GM18861 (cell line): ENCODE measurements around the gene LAMC1.

ENCODE experiments used
- ATAC-seq: cut with Tn5 transposase; IDR thresholded peaks from one replicate; pipeline ENCODE4 v1.9.1; 2021; ENCODE audit not compliant: unreplicated experiment

Gene LAMC1

DNA sequence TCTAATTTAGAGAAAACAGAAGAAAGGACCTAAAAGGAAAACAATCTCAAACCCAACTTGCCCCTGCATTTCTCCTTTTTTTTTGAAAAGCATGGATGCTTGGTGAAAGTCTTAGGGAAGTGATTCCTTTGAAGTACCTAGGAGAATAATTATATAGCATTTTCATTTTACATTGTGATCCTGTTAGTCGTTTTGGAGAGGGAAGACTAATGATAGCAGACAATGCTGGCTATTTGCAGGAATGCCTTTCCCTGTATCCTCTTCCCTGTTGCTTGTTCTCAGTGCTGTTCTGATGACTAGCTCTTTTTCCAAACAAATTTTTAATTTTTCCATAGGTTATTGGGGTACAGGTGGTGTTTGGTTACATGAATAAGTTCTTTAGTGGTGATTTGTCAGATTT, 53.9 kb downstream of the LAMC1 start:
- no peak for ATAC-seq

DNA sequence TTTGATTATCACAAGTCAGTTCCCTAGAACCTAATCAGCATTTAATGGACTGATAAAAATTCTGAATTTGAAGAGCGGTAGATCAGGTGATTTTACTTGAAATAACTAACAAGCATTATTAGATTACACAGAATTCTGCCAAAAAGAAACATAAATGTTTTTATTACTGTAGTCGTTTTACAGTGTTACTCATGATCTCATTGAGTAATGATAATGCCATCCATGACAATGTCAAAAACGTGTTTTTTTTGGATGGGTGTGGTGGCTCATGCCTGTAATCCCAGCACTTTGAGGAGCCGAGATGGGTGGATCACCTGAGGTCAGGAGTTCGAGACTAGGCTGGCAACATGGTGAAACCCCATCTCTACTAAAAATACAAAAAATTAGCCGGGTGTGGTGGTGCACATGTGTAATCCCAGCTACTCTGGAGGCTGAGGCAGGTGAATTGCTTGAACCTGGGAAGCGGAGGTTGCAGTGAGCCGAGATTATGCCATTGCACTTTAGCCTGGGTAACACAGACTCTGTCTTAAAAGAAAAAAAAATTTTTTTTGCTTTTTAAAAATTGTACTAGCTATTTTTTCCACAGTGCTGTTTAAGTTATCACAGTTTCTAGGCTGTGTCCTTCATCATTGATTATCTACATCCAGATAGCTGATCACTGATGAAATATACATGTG, 56.6 kb downstream of the LAMC1 start:
- no peak for ATAC-seq

DNA sequence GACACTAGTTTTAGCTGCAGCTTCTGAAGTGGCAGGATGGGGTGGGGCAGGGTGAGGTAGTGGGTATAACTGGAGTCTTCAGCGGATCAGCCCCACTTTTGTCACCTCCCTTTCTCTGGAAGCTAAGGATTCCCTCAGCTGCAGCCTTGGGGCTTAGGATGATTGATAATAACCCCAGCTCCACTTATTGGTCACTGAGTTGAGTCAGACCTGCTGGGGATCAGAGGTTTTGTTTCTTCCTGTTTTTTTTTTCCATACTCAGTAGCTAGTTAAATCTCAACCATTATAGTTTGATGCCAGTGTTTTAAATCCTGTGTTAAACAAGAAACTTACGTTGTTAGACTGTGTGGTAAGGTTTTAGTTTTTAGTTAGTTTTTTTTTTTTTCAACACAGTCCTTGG, 57.2 kb downstream of the LAMC1 start:
- ATAC-seq, result no peak

DNA sequence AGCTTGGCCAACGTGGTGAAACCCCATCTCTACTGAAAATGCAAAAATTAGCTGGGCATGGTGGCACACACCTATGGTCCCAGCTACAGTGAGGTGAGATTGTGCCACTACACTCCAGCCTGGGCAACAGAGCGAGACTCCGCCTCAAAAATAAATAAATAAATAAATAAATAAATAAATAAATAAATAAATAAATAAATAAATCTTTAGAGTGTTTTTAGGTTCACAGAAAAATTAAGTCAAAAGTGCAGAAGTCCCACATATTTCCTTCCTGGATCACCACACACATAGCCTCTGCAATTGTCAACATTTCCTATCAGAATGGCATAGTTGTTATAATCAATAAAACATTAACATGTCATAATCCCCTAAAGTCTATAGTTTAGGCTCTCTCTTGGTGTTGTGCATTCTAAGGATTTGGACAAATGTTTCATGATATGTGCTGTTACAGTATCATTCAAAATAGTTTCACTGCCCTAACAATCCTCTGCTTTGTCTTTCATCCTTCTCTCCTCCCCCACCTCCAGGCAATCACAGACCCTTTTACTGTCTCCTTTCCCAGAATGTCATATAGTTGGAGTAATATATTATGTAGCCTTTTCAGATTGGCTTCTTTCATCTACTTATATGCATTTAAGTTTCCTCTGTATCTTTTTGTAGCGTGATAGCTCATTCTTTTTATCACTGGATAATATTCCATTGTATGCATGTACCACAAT, 58.3 kb downstream of the LAMC1 start:
- ATAC-seq, result no peak

DNA sequence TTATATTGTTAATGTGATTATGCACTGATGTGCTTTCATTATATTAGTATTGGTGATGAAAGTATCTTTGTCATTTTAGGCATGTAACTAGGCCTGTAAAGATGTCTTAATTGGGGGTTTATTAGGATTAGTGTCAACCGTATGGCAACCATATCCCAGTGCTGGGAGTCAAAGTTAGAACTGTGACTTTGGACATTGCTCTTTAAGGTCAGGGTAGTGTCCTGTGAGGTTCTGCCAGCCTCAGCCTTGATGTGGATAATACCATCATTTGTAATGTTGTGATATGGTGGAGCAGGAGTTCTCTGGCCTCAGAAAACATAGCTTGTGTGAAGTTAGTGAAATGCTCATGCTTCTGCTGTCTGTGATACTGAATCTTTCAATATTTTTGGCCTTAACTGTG, 59.4 kb downstream of the LAMC1 start:
- no peak for ATAC-seq

DNA sequence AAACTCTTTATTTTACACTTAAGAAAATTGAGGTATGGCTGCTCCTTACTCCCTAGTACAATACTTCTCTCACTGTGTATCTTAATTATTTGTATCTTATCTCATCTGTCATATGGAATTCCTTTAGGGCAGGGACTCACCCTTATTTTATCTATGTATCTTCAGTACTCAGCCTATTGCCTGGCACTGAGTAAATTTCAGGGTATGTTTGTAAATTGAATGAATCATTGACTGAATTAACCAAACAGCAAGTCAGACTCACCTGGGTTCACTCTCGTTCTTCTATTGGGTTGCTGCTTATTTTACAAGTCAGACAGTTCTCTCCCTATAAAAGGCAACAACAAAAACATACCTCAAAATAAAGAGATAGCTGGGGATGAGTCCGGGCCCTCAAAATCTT, 63.8 kb downstream of the LAMC1 start:
- ATAC-seq, result no peak

DNA sequence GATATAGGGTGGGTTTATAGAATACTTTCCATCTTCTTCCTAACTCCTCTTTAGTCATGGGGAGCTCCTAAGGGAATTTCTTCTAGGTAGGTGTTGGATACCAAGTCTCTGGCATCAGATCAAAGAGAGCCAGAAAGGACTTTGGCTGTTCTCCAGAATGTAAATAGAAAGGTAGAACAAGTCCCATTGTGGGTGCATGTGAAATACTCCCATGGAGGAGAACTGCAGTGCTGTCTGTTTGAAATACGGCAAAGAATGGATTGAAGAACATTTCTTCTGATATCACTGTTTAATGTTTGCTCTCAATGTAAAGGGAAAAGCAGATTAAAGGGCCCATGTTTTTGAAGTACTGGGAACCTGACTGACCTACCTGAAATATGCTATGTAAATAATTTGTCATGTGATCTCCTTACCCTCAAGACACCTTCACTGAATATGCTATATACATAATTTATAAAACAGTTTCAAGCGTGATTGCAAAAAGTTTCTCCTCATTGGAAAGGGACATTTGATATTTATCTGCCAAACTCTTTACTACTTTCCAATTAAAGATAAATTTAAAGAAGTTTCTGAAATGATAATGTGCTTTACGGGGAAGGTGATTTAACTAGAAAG, 65.9 kb downstream of the LAMC1 start:
- no peak for ATAC-seq

DNA sequence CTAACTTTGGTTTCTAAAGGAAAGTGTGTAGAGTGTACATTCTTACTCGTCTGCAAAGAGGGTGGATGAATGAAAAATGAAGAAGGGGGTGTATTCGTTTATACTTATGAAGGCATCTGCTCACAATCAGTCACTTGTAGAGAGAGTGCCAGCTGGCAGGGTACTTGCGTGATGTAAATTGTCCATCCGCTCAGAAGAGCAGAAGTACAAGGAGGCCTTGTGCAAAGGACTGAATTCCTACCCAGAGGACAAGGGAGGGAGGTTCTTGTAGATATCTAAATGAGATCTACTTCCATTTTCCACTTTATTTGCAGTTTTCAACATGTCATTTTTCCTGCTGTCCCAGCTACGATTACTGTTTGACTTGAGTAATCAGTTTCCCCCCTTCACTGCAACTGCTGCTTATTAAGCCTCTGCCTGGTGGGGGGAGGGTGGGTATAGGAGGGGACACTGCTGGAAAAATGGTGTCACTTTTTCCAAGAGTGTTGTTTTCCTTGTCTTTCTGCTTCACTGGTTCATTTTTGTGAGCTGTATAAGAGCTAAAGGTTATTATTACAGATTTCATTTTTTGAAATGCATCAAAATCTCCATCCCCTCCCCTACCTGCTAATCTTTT, 67.3 kb downstream of the LAMC1 start:
- ATAC-seq, result no peak

DNA sequence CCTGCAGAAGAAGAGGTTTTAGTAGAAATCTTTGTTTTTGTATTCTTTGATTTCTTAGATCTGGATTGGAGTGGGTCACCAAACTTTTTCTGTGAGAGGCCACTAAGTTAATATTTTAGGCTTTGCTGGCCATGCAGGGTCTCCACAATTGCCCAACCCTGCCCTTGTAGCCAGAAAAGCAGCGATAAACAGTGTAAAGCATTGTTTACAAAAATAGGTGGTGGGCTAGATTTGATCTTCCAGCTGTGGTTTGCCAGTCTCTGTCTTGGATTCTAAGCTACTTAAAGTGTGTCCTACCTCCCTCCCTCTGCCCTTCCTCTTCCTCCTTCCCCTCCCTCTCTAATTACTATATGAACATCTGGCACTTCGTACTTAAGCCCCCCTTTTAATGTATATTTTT, 68.0 kb downstream of the LAMC1 start:
- ATAC-seq, result no peak

DNA sequence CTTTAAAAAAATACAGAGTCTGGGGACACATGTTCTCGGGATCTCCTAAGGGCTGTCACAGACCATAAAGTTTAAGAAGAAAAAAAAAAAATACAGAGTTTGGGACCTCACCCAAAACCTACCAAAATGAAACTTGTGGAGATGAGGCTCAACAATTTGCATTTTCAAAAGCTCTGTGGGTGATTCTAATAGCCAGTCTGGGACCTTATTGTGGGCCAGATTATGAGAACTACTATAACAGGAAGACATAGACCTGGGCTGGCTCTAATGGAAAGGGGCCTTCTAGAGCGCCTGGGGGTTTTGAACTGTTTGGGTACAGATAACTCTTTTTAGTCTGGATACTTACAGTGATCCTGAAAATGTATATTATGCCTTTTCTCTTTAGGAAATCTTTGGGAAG, 69.1 kb downstream of the LAMC1 start:
- ATAC-seq, result no peak

DNA sequence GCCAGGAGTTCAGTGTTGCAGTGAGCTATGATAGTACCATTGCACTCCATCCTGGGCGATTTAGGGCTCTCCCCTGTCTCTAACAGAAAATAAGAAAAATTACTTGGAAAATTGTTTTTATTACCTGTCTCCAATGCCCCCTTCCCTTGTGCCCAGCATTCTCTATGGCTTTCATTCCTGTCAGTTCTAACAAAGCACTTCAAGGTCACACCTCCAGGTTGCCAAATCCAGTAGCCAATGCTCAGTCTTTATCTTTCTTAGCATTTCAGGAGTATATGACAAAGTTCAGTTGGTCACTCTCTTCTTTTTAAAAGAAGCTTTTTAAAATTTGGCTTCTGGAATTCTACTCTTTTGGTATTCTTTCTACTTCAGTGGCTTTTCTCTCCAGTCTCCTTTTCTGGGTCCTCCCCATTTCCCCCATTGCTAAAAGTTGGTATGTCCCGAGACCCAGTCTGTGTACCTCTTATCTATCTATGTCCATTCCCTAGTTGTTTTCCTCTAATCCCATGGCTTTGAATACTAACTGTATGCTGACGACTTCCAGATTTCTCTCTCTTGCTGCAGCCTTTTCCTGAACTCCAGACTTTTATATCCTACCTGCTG, 69.9 kb downstream of the LAMC1 start:
- no peak for ATAC-seq

DNA sequence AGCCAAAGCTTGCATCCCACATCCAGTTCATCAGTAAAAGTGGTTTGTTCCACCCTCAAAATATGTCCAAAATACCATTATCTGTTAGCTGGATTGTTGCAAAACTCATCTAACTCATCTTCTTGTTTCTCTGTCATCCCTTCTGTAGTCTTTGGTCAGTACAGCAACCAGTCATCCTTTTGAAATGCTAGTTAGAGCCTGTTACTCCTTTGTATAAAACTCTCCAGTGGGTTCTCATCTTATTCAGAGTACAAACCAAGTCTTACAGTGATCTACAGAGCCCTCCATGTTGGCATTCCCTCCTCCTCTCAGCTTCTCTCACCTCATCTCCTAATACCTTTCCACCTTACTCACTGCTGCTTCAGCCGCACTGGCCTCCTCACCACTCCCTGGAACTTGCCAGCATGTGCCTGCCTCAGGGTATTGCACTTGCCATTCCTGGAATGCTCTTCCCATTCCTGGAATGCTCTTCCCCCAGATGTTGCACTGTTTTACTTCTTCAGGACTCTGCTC, 70.6 kb downstream of the LAMC1 start:
- ATAC-seq, result no peak

DNA sequence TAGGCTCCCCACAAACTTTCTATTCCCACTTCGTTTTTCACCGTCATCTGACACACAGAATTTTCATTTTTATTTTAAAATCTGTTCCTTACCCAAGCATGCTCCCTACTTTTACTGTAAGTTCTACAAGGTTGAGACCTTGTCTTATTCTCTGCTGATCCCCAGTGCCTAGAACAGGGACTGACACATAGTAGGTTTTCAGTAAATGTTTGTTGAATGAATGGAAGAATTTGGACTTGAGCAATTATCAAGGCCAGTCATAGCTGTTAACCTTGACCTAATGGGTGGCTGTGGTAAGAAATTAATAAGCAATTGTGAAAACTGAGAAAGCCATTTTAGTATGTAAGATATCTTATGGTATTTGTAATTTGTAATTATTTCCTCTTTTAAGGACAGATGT, 71.1 kb downstream of the LAMC1 start:
- ATAC-seq, result no peak

DNA sequence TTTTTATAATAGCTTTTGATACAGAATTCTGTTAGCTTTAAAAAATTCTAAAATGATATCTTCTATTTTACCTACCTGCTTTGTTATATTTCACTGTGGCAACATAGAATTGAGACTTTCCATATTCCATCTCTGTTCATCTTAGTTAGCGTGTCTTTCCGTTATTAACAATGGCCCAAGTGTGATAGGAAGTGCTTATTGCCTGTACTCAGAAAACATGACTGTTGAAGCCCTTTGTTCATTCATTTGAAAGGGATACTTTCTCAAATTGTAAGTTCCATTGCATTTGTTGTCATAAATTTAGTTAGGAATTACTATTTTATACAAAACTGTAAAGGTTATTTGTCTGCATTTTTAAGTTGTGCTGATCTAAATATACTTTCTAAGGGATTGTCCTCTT, 73.1 kb downstream of the LAMC1 start:
- ATAC-seq, result no peak

DNA sequence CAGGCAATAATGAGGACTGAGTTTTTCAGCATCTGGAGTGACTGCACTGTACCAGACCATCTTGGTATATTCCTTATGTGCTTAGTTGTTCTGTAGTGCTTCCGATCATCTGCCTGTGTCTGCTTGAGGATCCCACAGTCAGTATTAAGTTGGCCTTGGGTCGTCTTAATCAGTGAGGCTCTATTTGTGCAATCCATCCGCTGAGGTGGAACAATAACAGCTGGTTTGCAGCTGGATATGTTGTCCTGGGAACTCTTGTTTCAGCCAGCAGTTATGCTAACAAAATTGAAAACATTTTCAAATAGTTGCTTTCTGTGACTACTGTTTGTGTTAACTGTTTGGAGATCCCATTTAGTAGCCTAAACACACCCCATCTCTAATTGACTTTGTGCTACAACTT, 73.7 kb downstream of the LAMC1 start:
- ATAC-seq, result no peak

DNA sequence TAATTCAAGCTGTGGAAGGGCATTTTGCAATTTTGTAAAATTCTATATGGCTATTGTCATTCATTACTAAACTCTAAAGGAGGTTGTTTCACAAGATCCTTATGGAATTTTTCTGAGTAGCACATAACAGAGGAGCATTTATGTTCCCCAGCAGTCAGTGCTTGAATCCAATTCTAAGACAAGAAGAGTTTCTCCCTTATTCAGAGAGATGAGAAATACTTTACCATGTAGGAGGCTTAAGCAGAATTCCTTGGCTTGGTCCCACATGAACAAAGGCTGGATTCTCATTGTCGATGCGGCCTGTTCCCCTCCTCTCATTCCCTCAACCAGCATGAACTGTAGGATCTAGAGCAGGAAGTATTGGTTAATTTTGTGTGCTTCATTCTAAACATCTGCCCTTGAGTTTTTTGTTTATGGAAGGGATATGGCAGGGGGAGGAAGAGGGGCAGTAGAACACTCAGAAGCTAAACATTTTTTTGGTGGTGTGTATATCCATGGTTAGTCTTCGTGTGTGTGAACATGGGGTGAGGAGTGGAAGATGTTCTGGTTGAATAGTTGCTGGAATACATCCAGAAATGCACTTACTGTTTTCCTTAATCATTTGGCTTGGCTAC, 74.3 kb downstream of the LAMC1 start:
- ATAC-seq, result no peak

DNA sequence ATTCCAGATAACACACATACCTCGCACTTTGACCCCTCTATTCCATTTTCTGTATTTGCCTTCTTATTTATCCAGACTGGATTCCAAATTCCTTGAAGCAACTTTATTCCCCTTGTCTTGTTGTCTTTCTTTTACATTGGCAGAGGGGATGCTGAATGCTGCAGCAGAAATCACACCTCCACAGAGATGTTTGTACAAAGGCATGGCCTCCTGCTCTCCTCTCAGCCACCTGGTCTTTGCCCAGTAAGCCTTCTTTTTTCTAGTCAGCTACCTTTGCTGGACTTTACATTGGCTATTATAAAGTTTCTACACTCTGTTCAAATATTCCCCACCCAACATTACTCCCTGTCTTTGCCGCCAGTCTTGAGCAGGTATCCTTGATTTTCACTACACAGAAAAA, 75.1 kb downstream of the LAMC1 start:
- ATAC-seq, result no peak

DNA sequence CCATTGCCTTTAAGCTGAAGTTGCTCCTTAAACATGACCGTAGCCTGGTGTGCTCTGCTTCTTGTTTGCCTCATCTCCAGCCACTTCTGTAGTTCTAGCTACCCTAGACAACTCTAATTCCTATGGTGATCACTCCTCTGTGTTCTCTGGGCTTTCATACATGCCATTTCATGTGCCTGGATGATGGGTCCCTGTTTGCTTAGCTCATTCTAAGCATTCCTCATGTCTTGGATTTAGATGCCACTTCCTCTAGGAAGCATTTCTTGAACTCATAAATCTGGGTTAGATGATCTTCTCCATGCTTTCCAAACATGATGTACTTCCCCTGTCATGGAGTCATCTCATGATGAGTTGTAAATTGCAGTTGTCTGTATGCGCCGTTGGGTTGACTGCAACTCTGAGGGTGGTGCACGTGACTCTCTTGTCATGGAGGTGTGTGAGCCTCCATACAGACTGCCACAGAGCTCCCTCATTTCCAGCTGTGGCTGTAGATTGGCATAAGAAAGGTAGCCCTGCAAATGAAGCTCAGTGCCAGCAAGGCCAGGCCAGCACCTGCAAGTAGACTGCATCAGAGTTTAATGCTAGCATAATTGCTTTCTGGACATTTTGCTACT, 77.2 kb downstream of the LAMC1 start:
- ATAC-seq, result no peak

DNA sequence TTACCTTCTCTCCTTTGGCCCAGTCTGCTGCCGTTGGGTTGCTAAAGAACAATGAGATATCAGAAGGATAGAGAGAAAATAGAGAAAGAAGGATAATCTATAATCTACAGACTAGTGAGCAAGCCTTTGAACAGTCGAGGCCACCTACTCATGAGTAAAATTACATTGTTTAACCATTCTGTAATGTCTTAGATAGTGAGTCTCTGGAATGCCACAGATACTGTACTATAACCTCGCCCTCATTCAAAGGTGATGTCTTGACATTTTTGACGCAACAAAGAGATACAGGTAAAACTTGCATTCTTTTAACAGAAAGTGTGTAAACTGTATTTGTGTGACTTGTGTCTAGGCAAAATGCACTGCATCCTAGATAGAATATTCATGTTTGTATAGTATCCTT, 77.9 kb downstream of the LAMC1 start:
- ATAC-seq, result no peak

DNA sequence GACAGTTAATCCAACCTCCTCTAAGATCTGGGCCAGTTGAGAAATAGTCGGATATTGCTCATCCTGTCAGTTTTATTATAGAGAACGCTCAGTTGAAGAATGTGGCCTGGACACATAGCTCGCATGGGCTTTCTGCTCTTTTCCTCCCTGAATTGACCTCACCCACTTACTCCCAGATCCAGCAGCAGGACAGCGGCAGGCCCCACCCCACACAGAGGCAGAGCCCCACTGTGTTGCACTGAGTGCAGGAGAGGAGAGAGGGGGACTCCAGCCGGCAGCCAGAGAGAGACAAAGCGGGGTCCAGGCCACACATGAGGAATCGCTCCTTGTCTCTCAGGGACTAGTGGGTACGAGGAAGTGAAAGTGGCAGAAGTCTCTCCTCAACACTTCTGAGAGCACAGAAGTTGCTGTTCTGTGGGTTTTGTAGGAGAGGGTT, 78.6 kb downstream of the LAMC1 start:
- ATAC-seq, result no peak

DNA sequence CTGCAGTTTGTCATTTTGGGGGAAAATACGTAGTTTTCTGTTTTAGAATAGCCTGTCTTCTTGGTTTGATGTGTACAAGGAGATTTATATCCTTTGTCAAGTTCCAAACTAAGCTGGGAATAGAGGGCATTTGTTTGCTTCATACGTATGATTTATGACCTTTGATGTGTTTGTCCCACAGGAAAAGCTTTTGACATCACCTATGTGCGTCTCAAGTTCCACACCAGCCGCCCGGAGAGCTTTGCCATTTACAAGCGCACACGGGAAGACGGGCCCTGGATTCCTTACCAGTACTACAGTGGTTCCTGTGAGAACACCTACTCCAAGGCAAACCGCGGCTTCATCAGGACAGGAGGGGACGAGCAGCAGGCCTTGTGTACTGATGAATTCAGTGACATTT, 79.9 kb downstream of the LAMC1 start:
- no peak for ATAC-seq
